ENCODE measurements around the gene CACNA1B.
"Not testable (repeated sequence)": the region's sequence is repeated elsewhere in the genome, so short reads cannot be mapped to it uniquely, and the experiment has no call there.

The CACNA1B gene

DNA sequence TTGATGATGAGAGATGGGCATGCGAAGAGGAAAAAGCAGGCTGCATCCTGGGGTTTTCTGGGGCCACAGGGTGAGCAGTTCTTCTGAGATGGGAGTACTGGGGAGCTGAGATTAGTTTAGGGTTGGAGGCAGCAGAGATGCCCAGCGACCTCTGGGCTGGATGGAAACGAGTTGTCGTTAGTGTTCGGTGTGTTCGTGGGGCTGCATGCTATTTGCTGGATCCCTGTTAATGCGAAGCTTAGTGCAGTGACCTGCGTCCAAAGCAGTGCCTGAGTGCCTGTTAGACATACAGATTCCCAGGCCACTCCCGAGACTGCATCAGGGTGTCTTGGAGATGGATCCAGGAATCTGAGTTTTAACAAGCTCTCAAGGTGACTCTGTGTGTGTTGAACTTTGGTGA, 201.3 kb downstream of the CACNA1B start:
- DNase-seq = no peak

DNA sequence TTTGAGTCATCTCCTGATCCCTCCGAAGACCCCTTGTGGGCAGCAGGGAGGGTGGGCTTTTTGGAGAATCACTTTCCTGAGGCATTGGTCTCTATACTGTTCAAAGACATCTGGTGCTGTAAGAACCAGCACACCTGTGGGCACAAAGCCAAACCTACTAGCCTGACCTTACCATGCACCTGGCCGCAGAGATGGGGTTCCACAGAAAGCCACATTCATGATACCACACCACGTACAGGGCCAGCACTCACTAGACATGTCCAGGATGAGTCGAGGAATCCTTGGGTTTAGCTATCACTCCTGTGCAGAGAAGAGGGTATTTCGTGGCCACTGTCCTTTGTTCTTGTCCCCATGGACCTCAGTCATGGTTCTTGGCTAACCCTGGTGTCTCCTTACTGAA, 203.4 kb downstream of the CACNA1B start:
- no peak for DNase-seq

DNA sequence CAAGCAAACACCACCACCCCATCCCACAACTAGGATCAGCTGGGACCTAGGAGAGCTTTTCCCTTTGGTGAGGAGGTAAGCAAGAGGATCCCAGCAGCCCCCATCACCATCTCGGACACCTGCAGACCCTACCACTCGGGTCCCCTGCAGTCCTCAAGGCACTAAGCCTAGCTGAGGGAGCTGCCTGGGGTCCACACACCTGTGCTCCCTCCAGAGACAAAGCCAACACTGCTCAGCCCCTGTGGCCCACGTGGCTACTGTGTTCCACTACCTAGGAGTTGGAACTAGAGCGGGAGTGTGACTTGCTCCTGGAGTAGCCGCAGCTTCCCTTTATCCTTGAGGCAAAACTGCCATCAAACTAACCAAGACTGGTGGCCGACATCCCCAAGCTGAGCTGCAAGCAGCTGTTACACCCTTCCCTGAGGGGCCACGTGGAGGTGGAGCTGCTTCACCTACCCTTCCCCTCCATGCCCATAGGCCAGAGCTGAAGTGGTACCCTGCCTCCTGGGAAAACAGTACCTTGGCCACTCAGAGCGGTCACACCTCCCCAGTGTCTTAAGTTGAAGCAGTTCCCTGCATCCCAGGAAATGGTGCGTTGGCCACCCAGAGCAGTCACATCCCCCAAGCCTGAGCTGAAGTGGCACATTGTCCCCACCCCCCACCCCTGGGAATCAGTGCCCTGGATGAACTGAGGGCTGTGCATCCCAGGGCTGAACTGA, 205.5 kb downstream of the CACNA1B start:
- DNase-seq = no peak

DNA sequence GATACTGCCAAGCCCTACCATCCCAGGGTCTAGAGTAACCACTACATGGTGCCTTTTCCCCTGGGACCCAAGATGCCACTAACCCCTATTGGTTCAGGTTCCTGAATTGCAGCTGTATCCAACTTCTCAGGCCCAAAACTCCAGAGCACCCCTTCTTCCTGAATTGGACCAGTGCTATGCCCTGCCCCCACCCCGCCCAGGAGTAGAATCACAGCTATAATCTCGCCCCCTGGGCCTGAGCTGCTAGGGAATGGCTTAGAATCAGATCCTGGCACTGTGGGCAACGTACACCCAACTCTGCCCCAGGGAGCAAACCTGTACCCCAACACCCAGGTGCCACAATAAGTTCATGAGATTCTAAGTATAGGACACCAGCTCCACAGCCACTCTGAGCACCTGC, 206.3 kb downstream of the CACNA1B start:
- DNase-seq = no peak

DNA sequence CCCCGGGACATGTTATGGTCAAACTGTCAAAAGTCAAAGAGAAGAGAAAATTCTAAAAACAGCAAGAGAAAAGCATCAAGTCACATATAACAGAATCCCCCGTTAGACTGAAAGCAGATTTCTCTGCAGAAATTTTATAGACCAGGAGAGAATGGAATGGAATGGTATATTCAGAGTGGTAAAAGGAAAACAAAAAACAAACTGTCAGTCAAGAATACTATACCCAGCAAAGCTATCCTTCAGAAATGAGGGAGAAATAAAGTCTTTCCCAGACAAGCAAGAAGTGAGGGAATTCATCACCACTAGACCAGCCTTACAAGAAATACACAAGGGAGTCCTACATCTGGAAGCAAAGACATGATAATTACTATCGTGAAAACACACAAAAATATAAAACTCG, 208.0 kb downstream of the CACNA1B start:
- DNase-seq = no peak

DNA sequence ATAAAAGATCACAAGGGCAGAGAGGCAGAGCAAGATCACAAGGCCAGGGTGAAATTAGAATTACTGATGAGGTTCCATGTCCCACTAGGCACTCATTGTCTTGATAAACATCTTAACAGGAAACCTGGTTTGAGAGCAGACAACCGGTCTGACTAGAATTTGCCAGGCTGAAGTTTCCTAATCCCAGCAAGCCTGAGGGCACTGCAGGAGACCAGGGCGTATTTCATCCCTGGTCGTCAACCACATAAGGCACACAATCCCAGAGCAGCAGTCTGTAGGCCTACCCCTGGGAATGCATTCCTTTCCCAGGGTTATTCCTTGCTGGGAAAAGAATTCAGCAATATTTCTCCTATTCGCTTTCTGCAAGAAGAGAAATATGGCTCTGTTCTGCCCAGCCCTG, 214.5 kb downstream of the CACNA1B start:
- DNase-seq = not testable (repeated sequence)

DNA sequence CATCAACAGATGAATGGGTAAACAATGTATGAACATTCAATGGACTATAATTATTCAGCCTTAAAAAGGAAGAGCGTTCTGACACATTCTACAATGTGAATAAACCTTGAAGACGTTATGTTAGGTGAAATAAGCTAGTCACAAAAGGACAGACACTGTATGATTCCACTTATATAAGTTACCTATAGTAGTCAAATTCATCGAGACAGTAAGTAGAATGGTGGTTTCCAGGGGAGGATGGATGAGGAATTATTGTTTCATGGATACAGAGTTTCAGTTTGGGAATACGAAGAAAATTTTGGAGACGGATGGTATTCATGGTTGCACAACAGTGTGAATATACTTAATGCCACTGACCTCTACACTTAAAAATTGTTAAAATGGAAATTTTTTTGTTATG, 216.4 kb downstream of the CACNA1B start:
- no peak for DNase-seq

DNA sequence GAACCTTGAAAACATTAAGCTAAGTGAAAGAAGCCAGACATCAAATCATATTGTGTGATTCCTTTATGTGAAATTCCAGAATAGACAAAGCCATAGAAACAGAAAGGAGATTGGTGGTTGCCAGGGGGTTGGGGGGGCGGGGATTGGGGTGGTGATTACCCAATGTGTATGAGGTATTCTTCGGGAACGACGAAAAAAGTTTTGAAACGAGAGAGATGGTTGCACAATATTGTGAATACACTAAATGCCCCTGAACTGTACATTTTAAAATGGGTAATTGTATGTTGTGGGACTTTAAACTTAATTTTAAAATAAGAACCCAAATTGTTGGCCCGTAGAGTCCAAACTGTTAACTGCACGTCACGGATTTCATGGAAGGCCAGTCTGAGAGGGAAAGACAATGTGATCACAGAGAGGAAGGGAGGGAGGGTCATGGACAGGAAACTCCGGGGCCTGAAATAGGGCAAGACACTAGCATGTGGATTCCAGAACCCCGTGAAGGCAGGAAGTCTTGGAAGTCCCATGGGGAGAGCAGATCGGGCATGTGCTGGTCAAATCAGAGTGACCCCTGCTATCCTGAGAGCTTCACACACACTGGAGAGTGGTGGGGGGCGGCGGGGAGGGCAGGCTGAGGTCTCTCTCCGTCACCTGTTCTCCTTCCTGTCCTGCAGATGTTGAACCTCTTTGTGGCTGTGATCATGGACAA, 218.4 kb downstream of the CACNA1B start:
- DNase-seq = no peak

DNA sequence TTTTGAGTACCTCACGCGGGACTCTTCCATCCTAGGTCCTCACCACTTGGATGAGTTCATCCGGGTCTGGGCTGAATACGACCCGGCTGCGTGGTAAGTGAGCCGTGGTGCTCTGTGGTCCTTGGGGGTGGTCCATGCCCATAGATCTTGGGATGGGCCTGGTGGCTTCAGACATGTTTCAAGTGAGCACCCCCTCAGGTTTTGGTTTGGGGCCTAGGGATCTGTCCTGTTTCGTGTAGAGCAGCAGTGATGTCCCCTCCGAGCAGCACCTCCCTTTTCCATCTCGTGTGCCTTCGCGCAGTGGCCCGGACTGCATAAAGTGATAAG, 218.9 kb downstream of the CACNA1B start:
- DNase-seq = no peak

DNA sequence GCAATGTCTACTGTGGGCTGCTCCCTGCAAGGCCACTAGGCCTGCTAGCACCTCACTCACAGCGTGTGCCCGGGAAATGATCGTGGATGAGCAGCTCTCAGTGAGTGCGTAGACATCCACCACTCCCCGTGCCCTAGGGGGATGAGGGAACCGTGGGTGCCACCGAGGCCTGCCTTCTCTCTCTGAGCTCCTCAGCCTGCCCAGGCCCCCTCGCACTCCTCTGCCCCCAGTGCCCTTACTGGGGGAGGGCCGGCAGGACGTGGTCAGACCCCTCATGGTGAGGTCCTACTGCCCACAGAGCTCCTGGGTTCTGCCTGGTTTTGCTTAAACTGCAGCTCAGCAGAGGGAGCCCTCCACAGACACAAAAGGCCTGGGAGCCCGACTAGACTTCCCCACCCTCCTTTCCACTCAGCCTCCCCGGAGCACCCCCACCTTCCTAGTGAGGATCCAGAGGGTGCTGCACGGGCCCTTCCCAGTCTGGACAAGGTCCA, 220.0 kb downstream of the CACNA1B start:
- DNase-seq = no peak

DNA sequence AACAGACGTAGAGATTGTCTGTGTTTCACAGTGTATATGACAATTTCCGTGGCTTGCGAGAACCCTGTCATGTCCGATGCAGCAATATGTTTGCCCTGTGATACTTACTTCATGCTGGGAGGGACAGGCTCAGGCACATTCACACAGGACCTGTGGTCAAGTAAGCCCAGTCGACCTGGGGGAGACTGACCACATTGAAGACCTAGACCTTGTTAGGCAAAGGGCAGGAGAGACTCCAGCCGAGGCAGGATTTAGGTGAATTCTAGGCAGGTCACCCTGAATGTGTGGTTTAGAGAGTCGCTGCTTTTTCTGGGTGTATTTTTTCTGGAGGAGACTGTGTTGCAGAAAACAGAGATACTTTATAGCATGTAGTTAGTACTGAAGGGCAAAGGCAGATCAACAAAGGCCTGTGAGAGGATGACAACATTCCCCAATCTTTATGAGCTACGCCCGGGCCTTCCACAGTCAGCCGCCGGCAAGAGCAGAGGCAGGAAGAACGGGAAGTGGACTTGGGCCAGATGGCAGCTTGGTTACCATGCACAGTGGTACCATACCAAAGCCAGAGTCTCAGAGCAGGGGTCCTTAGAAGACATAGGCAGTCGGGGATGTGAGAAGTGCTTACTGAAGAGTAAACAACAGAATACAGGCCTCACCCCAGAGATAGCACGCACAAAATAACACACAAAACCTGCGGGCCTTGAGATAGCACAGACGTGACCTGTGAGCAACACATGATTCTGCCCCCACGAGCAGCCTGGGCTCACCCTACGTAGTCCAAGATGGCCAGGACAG, 220.7 kb downstream of the CACNA1B start:
- DNase-seq = no peak

DNA sequence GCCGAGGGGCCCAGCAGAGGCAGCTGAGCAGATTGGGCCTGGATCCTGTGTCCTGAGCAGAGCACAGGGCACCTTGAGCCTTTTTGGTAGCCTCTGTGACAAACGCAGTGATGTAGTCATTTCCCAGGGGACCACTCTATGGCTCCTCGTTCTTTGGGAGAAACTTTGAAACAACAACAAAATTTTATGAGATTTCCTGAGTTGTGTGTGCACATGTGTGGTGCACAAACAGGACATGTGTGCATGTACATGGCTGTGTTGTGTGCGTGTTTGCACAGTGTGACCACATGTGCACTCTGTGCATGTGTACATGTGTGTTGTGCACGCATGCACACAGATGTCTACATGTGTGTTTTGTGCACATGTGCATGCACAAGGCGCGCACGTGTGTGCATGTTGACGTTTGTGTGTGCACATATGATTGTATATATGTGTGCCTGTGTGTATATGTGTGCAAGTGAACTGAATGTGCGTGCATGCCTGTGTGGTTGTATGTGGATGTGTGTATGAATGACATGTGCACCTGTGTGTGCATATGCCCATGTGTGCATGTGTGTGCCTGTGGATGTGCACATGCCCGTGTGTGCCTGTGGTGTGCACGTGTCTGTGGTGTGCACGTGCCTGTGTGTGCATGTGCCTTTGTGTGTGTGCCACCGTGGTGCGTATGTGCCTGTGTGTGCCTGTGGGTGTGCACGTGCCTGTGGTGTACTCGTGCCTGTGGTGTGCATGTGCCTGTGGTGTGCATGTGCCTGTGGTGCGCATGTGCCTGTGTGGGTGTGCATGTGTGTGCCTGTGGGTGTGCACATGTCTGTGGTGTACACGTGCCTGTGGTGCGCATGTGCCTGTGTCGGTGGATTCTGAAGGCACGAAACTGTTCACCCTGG, 221.6 kb downstream of the CACNA1B start:
- DNase-seq = no peak

DNA sequence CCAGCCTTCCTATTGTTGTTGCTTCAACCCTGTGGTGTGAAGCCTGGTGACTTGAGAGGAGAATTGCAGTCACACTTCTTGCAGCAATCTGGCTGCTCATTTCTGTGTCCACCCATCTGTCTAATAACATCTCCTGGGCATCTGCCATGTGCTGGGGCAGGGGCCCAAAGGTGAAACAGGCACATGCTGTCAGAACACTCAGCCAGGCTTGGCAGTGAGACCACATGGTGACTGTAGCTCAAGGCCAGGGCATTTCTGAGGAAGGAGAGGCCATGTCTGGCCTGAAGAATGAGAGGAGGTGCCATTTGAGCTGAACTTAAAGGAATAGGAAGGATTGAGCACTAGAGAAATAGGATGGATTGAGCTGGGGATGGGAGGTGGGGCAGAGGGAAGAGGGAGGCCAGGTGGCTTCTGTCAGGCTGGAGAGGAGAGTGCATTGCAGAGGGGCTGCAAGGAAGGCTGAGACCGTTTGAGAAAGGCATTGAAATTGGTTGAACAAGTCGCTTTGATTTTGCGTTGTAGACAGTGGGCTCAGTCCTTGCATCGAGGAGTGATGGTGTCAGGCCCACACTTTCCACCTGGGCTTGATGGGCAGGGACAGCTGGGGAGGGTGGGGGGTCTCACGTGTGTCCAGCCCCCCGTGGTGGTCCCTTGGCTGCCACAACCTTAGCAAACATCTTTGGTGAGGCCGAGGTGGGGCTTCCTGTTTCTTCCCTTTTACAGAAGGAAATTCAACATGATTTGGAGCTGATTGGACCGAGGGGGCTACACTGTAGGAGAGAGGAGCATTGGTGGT, 222.4 kb downstream of the CACNA1B start:
- DNase-seq = no peak

DNA sequence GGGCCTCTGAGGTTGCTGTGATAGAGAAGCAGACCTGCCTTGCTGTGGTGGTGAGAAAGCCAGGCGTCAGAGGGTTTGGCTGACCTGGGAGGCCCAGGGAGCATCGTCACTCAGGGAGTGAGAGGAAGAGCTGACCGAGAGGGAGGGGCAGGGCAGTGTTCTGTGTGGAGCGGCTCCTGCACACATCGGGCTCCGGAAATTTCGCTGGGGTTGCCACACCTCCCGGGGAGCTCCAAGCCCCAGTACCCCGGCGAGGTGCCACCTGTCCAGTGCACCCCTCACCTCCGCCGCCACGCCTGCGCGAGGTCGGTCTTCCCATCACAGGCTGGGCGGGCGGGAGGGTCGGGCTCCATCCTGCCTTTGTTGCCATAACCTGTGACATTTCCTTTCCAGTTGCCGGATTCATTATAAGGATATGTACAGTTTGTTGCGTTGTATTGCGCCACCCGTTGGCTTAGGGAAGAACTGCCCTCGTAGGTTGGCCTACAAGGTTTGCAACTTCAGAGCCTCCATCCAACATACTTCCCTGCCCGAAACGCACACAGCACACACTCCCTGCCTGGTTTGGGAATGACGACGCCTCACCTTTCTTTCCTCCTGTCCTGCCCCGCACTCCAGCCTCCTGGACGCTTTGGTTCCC, 223.2 kb downstream of the CACNA1B start:
- no peak for DNase-seq

DNA sequence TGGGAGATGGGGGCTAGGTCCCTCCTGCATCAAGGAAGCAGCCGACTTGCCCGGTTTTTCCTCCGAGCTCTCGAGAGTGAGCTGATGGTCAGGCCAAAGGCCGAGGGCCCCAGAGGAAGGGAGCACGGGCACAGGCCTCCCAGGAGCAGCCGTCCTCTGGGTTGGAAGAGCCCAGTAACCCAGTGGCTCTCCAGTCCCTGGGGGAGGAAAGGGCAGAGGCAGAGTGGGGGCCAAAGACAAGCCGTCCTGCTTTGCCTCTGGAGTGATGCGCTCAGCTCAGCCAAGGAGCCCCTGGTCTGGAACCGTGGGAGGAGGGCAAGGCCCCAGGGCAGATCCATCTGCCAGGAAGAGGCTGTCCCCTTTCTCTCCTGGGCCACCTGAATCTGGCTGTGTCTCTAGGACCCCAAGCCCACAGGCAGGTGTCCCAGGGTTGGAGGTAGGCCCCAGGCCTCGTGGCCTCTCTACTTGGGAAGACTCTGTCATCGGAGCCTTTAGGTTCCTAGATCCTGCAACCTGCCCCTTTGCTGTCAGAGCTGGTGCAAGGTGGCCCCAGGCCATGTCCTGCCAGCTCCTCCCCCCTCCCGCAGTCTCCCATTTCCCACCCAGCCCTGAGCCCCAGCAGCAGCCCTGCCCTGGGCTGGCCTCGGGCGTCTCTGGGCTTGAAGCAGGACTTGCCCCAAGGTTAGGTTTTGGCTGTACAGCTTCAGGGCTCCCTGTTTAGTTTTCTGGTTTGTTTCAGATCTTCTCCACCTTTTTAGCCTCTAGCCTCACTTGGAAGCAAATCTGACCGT, 224.1 kb downstream of the CACNA1B start:
- DNase-seq = no peak

DNA sequence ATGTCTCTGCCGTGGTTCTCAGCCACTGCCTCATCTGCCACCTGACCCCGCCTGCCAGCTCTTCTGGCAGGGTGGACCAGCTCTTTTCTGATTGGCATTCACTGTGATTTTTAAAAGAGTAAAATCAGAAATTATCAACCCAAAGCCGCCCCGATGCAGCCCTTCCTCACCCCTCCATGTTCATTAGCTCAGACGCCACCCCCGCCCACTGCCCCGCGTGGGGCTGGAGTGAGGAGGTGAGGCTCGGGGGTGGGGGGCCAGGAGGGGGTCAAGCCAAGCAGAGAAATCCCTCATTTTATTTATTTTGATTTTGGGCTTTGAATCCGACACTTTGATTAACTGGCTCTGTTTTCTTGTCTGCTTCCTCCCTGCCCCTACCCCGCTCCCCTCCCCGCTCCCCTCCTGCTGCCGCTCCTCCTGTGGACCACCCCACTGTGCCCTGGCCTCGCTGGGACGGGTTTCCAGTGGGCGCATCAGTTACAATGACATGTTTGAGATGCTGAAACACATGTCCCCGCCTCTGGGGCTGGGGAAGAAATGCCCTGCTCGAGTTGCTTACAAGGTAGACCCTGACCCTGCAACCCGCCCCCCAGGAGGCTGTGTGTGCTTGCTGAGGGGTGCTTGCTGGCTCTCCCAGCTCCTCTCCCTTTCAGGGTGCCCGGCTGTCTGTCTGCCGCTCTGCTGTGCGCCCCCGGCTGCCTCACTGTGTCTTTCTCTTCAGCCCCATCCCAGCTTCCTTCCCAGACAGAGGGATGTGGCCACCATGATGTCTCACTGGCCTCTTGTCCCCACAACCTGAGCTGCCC, 224.9 kb downstream of the CACNA1B start:
- DNase-seq = no peak

DNA sequence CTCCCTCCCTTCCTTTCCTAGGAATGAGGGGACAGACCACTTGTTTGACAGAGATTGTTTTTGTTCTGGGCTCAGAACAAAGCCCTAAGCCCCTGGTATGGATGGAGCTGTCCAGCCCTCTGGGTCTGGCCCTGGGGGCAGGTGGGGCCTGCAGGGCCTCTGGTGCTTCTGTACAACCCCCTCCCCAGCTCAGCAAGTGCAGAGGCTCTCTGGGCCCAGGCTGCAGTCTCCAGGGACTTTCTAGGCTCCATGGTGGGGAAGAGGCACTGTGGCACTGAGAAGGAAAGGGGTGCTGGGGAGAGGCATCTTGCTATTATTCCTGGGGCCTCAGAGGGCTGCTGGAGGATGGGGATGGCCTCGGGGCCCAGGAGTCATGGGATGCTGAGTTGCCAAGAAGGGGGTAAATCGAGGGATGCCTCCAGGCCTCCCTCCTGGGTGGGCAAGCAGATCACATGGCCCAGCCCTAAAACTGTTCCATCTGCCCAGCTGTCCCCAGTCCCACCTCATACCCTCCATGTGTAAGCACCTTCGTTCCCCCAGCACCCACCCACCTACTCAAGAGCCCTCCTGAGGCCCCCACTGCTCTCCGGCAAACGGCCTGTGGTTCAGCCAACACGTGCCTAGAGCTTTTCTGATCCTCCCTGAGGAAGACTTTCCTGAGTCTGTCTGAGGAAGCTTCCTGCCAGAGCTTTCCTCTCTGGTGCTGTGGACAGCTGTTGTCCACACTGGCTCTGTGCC, 225.7 kb downstream of the CACNA1B start:
- no peak for DNase-seq

DNA sequence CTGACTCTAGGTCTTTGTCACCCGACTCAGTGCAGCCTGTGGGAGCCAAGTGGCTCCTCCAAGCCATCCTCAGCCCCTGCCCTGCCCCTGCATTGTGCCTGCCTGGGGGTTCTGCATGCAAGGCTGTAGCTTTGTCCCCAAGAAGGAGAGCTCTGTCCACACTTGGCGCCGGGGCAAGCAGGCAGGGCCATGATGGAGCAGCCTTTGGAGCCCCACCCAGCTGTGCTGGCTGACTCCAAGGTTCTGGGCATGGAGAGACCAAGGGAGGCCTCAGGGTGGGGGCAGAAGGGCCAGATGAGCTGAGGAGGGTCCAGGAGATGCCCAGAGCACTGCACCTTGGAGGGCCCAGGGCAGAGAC, 226.2 kb downstream of the CACNA1B start:
- DNase-seq = no peak

Measured in DMS153 (cell line).